ENCODE results near the gene TIAM2.
A peak's percentile ranks its signal among the peaks of the same experiment; 100 is the strongest.

Gene TIAM2

GRCh38 chr6:155026022-155026705 is 31.0 kb downstream of the TIAM2 start:
- DNase-seq (ENCODE audit: low read depth): no peak

- DNase-seq (ENCODE audit: low read depth): no peak
These were observed 31.6 kb downstream of the TIAM2 start for GRCh38 chr6:155026706-155027045.

GRCh38 chr6:155030148-155030720 is 35.1 kb downstream of the TIAM2 start:
- DNase-seq (ENCODE audit: low read depth): no peak

GRCh38 chr6:155031091-155031490 is 36.0 kb downstream of the TIAM2 start:
- no peak for DNase-seq (ENCODE audit: low read depth)

GRCh38 chr6:155033021-155033791 is 38.1 kb downstream of the TIAM2 start:
- no peak for DNase-seq (ENCODE audit: low read depth)

- DNase-seq (ENCODE audit: low read depth): no peak
These were observed 41.8 kb downstream of the TIAM2 start for GRCh38 chr6:155036907-155037306.

GRCh38 chr6:155038104-155038503 is 43.0 kb downstream of the TIAM2 start:
- no peak for DNase-seq (ENCODE audit: low read depth)

GRCh38 chr6:155038527-155038926 is 43.4 kb downstream of the TIAM2 start:
- no peak for DNase-seq (ENCODE audit: low read depth)

- DNase-seq (ENCODE audit: low read depth): no peak
These were observed 44.5 kb downstream of the TIAM2 start for GRCh38 chr6:155039618-155040017.

GRCh38 chr6:155040154-155040553 is 45.0 kb downstream of the TIAM2 start:
- no peak for DNase-seq (ENCODE audit: low read depth)

- DNase-seq (ENCODE audit: low read depth): no peak
These were observed 46.0 kb downstream of the TIAM2 start for GRCh38 chr6:155040901-155041650.

- no peak for DNase-seq (ENCODE audit: low read depth)
These were observed 46.7 kb downstream of the TIAM2 start for GRCh38 chr6:155041741-155042279.

GRCh38 chr6:155042983-155043382 is 47.9 kb downstream of the TIAM2 start:
- no peak for DNase-seq (ENCODE audit: low read depth)

GRCh38 chr6:155045561-155046404 is 50.7 kb downstream of the TIAM2 start:
- no peak for DNase-seq (ENCODE audit: low read depth)

- DNase-seq (ENCODE audit: low read depth): no peak
These were observed 52.4 kb downstream of the TIAM2 start for GRCh38 chr6:155047523-155047922.

GRCh38 chr6:155050311-155050710 is 55.2 kb downstream of the TIAM2 start:
- peak; percentile 8 for DNase-seq (ENCODE audit: low read depth)

- DNase-seq (ENCODE audit: low read depth): no peak
These were observed 59.6 kb downstream of the TIAM2 start for GRCh38 chr6:155054491-155055250.

- DNase-seq (ENCODE audit: low read depth): no peak
These were observed 60.6 kb downstream of the TIAM2 start for GRCh38 chr6:155055729-155056128.

GRCh38 chr6:155056756-155057155 is 61.6 kb downstream of the TIAM2 start:
- no peak for DNase-seq (ENCODE audit: low read depth)

GRCh38 chr6:155061381-155061780 is 66.3 kb downstream of the TIAM2 start:
- no peak for DNase-seq (ENCODE audit: low read depth)

GRCh38 chr6:155062866-155063341 is 67.8 kb downstream of the TIAM2 start:
- no peak for DNase-seq (ENCODE audit: low read depth)

Data from stimulated activated CD8-positive, alpha-beta memory T cell treated with anti-CD3 and anti-CD28 coated beads, Interleukin-4, amount 100 ng/mL, for 24 hours (primary cell).